Subcutaneous abdominal adipose tissue (tissue), 5 donors: ENCODE results near the gene TRMT10A.
A peak's percentile ranks its signal among the peaks of the same experiment; 100 is the strongest.

Experiments used
- H3K27ac ChIP-seq: one replicate; pipeline ENCODE4 v1.7.0; 2013; ENCODE audit warnings: low read depth, mild to moderate bottlenecking, inconsistent platforms, low read length, moderate library complexity
- H3K27me3 ChIP-seq, 5 donors: one replicate each; pipeline ENCODE4 v1.7.0; 2013; ENCODE audit warnings: low read length in 5 of 5, inconsistent platforms in 1 of 5; ENCODE audit not compliant: control insufficient read depth in 5 of 5, insufficient read depth in 4 of 5
- H3K36me3 ChIP-seq, 5 donors: one replicate each; pipeline ENCODE4 v1.7.0; 2013; ENCODE audit warnings: low read length in 5 of 5; ENCODE audit not compliant: control insufficient read depth in 5 of 5, insufficient read depth in 5 of 5
- H3K4me1 ChIP-seq, 5 donors: one replicate each; pipeline ENCODE4 v1.7.0; 2013; ENCODE audit warnings: low read length in 5 of 5, mild to moderate bottlenecking in 3 of 5, moderate library complexity in 1 of 5; ENCODE audit not compliant: control insufficient read depth in 5 of 5, insufficient read depth in 5 of 5
- H3K4me3 ChIP-seq, 5 donors: one replicate each; pipeline ENCODE4 v1.7.0; 2013; ENCODE audit warnings: low read length in 5 of 5, low read depth in 1 of 5
- H3K9ac ChIP-seq, 5 donors: one replicate each; pipeline ENCODE4 v1.7.0; 2013; ENCODE audit warnings: low read length in 5 of 5, mild to moderate bottlenecking in 4 of 5, moderate library complexity in 3 of 5
- H3K9me3 ChIP-seq, 5 donors: one replicate each; pipeline ENCODE4 v1.7.0; 2013; ENCODE audit warnings: low read length in 5 of 5; ENCODE audit not compliant: control insufficient read depth in 5 of 5
- donor health status: healthy.
- donor health status: healthy.
- donor health status: healthy.
- donor health status: healthy.
- donor health status: healthy.

The TRMT10A gene, protein sequence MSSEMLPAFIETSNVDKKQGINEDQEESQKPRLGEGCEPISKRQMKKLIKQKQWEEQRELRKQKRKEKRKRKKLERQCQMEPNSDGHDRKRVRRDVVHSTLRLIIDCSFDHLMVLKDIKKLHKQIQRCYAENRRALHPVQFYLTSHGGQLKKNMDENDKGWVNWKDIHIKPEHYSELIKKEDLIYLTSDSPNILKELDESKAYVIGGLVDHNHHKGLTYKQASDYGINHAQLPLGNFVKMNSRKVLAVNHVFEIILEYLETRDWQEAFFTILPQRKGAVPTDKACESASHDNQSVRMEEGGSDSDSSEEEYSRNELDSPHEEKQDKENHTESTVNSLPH

DNA sequence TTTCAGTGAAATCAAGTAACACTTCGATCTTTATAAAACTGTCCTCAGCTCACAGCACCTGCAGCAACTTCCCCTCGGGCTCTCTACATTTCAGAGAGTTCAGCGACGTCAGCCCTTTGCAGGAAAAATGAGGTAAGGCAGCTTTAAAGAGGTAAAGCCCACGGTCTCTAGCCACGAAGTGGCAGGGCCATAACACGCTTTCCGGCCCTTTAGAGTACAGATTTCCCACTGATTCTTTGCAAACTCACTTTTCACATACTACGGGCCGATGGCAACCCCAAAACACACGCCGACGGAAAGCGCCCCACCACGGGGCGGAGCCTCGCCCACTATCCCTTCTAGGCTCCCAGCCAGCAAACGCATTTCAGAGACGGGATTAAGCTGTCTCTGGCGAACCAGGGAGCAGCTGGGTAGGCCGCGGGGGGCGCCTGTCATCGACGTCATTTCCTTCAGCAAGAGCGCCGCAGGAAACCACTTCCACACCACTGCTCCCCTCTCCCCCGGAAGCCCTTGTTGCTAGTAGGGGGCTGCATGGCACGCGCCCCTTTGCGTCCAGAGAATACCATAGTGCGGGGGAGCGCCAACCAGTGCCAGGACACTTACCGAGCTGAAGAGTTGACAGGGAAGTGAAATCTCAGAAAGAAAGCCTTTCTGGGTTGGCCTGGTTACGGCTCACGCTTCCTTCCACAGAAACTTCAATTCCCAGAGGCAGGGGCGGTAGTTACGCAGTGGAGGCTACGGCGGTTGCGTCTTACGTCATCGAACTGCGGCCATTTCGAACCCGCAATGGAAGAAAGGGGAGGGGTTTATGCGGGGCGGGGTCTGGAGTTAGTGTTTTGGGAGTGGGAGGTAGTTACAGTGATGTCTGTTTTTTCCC, at the start of gene TRMT10A:
TSS of gene TRMT10A (minus strand) at position 730 of the 877 bp plus-strand sequence. CDS start 4,701 bp downstream, outside the sequence.
- H3K4me1 ChIP-seq: peaks cover 0 to 11% (median 6%) of the 10 kb centered on the region in 5 donors

DNA sequence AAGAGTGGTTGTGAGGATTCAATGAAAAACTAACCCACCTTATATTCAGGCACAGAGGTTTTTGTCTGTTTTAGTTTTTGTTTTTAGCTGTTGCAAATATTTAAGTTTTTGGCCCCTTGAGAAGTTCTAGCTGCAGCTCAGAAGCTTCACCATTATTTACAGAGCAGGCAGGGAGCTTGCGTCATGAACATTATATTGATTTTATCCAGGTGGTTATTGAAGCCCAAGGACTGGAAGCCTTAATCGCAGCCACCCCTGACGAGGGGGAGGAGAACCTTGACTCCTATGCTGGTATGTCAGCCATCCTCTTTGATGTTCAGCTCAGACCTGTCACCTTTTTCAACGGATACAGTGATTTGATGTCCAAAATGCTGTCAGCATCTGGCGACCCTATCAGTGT, 48.9 kb upstream of the TRMT10A start:
- Histone ChIP-seq H3K9ac (no peak overlapping the region), H3K27me3 (no peaks in the 10 kb centered on the region), H3K9me3 (no peaks in the 10 kb centered on the region), H3K4me1 (peaks cover 0 to 11% (median 5%) of the 10 kb centered on the region in 5 donors), H3K27ac (no peak overlapping the region), H3K4me3 (no peak overlapping the region), H3K36me3 (no peaks in the 10 kb centered on the region)

More for the DNA sequence above, at the start of gene TRMT10A:
- H3K9me3 ChIP-seq: no peaks in the 10 kb centered on the region
- H3K27me3 ChIP-seq: no peaks in the 10 kb centered on the region
- H3K27ac ChIP-seq: peak within 1 kb of the TSS; percentile 99
- H3K9ac ChIP-seq: peak within 1 kb of the TSS; percentile 93 to 95 (median 94)
- peak within 1 kb of the TSS; percentile 79 to 99 (median 95) for H3K4me3 ChIP-seq
- H3K36me3 ChIP-seq: peaks cover 0 to 5% (median 0%) of the 10 kb centered on the region in 5 donors

DNA sequence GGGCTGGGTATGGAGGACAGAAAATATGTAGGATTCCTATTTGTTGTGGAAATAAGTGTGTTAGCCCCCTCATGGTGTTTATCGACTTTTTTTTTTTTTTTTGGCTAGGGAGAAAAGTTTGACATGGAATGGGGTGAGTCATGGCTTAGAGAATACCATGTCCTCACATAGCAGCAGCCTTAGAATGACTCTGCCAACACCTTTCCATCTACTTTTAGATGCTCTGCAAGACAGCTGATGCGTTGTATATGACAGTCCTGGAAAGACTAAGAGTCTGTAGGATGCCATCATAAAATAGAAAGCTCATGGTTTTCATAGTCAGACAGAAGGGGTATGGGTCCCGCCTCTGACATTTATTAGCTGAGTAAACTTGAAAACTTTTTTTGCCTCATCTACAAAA, 48.4 kb upstream of the TRMT10A start:
- no peak overlapping the region for H3K9ac ChIP-seq
- no peaks in the 10 kb centered on the region for H3K27me3 ChIP-seq

DNA sequence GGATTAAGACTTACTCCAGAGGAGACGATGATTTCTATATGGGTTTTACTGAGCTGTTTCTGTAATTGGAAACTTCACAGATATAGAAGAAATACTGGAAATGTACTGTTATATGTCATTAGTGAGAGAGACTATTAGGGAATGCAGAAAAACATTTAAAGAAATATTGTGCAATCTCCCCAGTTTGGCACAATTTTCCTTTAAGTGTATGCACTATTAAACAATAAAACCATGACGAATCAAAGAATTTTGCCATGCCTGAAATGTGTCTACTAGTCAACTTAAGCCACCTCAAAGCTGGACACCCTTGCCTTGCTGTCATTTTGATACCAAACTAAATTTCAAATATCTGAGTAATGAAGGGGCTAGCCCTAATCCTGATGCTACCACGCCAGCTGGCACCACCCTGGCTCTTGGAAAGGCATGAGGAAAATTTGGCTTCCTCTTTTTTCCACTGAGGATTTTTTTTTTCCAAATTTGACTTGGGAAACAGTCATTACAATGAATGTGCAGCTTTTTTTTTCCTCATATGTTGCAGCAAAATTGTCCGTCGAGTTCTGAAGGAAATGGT, 46.9 kb upstream of the TRMT10A start:
- no peaks in the 10 kb centered on the region for H3K27me3 ChIP-seq
- H3K9ac ChIP-seq: peak overlapping the region in 2 of 5 donors; percentile 17 to 22
- H3K4me3 ChIP-seq: peak overlapping the region in 4 of 5 donors; percentile 6 to 34 (median 20)
- H3K36me3 ChIP-seq: no peaks in the 10 kb centered on the region
- H3K9me3 ChIP-seq: no peaks in the 10 kb centered on the region
- peaks cover 0 to 11% (median 5%) of the 10 kb centered on the region in 5 donors for H3K4me1 ChIP-seq
- H3K27ac ChIP-seq: no peak overlapping the region

More for the DNA sequence above, 48.4 kb upstream of the TRMT10A start:
- H3K36me3 ChIP-seq: no peaks in the 10 kb centered on the region
- no peak overlapping the region for H3K4me3 ChIP-seq
- no peaks in the 10 kb centered on the region for H3K9me3 ChIP-seq
- H3K4me1 ChIP-seq: peaks cover 0 to 11% (median 5%) of the 10 kb centered on the region in 5 donors
- H3K27ac ChIP-seq: no peak overlapping the region

DNA sequence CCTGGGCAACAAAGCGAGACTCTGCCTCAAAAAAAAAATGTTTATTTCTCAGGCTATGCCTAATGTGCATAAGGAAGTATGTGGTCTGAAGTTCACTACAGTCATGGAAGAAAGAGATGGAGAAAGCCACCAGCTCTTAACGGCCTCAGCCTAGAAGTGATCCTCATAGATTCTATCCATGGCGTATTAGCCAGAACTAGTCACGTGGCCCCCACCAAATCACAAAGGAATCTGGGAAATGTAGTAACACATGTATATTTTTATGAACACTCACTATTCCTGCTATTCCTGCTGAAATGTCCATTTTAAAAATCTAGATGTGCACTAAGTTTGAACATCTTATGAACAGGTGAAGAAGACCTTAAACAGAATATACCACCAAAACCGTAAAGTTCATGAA, 44.6 kb upstream of the TRMT10A start:
- peaks cover 0 to 11% (median 5%) of the 10 kb centered on the region in 5 donors for H3K4me1 ChIP-seq
- no peaks in the 10 kb centered on the region for H3K27me3 ChIP-seq
- H3K9ac ChIP-seq: no peak overlapping the region
- H3K9me3 ChIP-seq: no peaks in the 10 kb centered on the region
- no peaks in the 10 kb centered on the region for H3K36me3 ChIP-seq
- H3K4me3 ChIP-seq: no peak overlapping the region
- no peak overlapping the region for H3K27ac ChIP-seq

DNA sequence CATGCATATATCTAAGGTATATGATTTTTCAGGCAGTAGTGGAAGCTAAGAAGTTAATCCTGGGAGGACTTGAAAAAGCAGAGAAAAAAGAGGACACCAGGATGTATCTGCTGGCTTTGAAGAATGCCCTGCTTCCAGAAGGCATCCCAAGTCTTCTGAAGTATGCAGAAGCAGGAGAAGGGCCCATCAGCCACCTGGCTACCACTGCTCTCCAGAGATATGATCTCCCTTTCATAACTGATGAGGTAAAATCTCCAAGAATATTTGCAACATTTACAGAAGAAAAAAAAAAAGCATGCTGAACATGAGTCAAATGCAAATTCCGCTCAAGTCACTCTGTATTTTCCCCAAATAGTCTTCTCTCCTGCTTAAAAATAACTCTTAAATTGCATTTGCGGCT, 42.9 kb upstream of the TRMT10A start:
- Histone ChIP-seq H3K9me3 (no peaks in the 10 kb centered on the region), H3K9ac (no peak overlapping the region), H3K36me3 (no peaks in the 10 kb centered on the region), H3K27me3 (no peaks in the 10 kb centered on the region), H3K4me3 (no peak overlapping the region), H3K27ac (no peak overlapping the region), H3K4me1 (peaks cover 0 to 11% (median 5%) of the 10 kb centered on the region in 5 donors)

DNA sequence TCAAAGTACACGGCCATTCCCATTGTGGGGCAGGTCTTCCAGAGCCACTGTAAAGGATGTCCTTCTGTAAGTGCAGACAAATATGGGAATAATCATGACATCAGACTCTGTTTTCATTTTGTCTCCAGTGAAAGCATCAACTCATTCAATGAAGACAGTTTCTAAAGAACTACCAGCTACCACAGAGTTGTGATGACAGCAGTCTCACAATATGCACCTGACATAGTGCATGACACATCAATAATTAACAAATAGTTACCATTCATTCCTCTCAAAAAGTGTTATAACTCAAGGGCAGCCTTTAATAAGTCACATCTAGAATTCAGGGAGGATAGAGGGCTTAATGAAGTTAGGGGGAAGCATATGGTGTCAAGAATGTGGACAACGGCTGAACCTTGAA, 31.0 kb upstream of the TRMT10A start:
- Histone ChIP-seq H3K9ac (no peak overlapping the region), H3K4me1 (no peaks in the 10 kb centered on the region), H3K27ac (no peak overlapping the region), H3K36me3 (no peaks in the 10 kb centered on the region), H3K27me3 (no peaks in the 10 kb centered on the region), H3K9me3 (no peaks in the 10 kb centered on the region), H3K4me3 (no peak overlapping the region)

DNA sequence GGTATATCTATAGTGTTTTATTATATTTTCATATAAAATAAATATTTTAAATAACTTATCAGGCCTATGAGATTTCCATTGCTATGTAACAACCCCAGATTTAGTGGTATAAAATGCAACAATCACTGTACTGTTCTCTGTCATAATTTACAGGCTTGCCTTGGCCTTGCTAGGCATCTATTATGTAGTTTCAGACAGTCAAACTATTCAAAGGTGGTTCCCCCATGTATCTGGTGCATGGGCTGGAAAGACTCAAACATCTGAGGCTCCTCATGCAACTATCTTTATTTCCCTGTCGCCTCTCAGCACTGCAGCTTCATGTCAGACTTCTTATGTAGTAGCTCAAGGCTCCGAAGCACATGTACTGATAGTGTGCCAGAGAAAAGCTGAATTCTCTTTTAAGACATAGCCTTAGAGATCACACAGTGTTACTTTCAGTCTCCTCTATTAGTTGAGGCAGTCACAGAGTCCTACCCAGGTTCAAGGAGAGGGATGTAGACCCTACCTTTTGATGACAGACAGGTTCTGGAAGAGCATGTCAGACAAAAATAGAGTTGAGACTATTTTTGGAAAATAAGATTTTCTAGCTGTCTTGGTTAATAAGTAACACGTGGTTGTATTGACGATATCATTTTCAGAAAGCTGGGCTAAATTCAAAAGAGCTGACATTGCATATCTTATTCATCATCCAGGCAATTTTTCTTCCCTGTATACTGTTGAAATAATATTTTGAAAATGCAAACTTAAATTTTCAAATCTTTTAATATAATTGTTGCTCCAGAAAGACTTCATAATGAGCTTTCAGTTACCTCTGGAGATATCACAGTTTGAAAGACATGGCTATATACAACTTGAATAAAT, 30.2 kb upstream of the TRMT10A start:
- Histone ChIP-seq H3K36me3 (no peaks in the 10 kb centered on the region), H3K27me3 (no peaks in the 10 kb centered on the region), H3K4me3 (no peak overlapping the region), H3K27ac (no peak overlapping the region), H3K9me3 (no peaks in the 10 kb centered on the region), H3K4me1 (no peaks in the 10 kb centered on the region), H3K9ac (no peak overlapping the region)

DNA sequence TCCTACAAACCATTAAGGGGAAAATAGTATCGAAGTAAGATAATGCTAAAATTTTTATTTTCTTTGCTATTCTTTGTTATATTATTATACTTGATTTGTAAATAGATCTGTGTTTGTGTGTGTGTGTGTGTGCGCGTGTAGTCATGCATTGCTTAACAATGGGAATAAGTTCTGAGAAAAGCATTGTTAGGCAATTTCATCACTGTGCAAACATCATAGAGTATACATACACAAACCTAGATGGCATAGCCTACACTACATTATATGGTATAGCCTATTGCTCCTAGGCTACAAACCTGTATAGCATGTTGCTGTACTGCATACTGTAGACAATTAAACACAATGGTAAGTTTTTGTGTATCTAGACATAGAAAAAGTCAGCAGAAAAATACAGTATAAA, 27.9 kb upstream of the TRMT10A start:
- no peaks in the 10 kb centered on the region for H3K4me1 ChIP-seq
- no peak overlapping the region for H3K4me3 ChIP-seq
- no peaks in the 10 kb centered on the region for H3K27me3 ChIP-seq
- no peak overlapping the region for H3K9ac ChIP-seq
- H3K27ac ChIP-seq: no peak overlapping the region
- H3K9me3 ChIP-seq: no peaks in the 10 kb centered on the region
- no peaks in the 10 kb centered on the region for H3K36me3 ChIP-seq
